ENCODE data around the gene LRRC25. TPM values are rescaled to one million over a fixed set of nuclear protein-coding genes. Genes with fewer than 3 reads are reported as not detected.

The LRRC25 gene
- total RNA-seq, 1 donor from 2014 or later: not detected

DNA sequence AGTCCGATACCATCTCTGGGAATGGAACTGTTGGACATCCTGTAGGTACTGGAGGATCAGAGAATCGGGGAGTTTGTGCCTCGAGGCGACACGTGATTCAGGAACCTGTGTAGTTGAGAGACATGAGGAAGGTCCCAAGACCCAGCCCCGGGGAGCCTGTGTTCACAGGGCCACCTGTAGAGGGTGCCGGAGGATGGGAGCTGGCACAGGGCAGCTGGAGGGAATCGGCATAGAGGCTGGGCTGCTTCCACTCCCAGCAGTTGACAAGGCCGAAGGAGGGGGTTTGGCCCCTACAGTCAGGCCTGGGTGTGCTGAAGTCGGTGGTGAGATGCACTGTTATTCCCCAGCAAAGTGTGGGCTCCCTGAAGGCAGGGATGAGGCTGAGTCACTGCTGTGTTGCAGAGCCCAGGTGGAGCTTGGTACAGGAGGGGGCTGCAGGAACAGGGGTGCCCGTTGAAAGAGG, 43.0 kb upstream of the LRRC25 start:
- Mint-ChIP-seq H3K27ac (peak overlapping the region; percentile 98), H3K4me1 (peaks cover 41% of the 10 kb centered on the region), H3K4me3 (no peak overlapping the region), H3K27me3 (ENCODE audit: low read depth) (no peaks in the 10 kb centered on the region), H3K9me3 (no peaks in the 10 kb centered on the region), H3K36me3 (peaks cover 2% of the 10 kb centered on the region)
- TF ChIP-seq, protein P1, sequence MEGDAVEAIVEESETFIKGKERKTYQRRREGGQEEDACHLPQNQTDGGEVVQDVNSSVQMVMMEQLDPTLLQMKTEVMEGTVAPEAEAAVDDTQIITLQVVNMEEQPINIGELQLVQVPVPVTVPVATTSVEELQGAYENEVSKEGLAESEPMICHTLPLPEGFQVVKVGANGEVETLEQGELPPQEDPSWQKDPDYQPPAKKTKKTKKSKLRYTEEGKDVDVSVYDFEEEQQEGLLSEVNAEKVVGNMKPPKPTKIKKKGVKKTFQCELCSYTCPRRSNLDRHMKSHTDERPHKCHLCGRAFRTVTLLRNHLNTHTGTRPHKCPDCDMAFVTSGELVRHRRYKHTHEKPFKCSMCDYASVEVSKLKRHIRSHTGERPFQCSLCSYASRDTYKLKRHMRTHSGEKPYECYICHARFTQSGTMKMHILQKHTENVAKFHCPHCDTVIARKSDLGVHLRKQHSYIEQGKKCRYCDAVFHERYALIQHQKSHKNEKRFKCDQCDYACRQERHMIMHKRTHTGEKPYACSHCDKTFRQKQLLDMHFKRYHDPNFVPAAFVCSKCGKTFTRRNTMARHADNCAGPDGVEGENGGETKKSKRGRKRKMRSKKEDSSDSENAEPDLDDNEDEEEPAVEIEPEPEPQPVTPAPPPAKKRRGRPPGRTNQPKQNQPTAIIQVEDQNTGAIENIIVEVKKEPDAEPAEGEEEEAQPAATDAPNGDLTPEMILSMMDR (IDR thresholded peaks at IDR 0.05; ENCODE audit: unreplicated experiment): no peak
- no peak for DNase-seq (ENCODE audit: low spot score in 2 of 2, unreplicated experiment in 2 of 2)

DNA sequence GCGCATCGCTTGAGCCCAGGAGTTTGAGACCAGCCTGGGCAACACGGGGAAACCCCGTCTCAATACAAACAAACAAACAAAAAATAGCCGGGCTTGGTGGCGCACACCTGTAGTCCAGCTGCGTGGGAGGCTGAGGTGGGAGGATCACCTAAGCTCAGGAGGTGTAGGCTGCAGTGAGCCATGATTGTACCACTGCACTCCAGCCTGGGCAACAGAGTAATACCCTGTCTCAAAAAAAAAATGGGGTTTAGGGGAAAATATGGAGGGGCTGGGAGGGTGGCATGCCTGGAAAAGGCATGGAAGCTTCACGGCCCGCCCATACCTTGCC, 42.5 kb upstream of the LRRC25 start:
- Mint-ChIP-seq H3K27me3 (ENCODE audit: low read depth) (no peaks in the 10 kb centered on the region), H3K27ac (peak overlapping the region; percentile 98), H3K4me1 (peaks cover 41% of the 10 kb centered on the region), H3K36me3 (peaks cover 2% of the 10 kb centered on the region), H3K9me3 (no peaks in the 10 kb centered on the region), H3K4me3 (peak overlapping the region; percentile 75)
- TF ChIP-seq, protein P1 (IDR thresholded peaks at IDR 0.05; ENCODE audit: unreplicated experiment): no peak
- no peak for DNase-seq (ENCODE audit: low spot score in 2 of 2, unreplicated experiment in 2 of 2)

DNA sequence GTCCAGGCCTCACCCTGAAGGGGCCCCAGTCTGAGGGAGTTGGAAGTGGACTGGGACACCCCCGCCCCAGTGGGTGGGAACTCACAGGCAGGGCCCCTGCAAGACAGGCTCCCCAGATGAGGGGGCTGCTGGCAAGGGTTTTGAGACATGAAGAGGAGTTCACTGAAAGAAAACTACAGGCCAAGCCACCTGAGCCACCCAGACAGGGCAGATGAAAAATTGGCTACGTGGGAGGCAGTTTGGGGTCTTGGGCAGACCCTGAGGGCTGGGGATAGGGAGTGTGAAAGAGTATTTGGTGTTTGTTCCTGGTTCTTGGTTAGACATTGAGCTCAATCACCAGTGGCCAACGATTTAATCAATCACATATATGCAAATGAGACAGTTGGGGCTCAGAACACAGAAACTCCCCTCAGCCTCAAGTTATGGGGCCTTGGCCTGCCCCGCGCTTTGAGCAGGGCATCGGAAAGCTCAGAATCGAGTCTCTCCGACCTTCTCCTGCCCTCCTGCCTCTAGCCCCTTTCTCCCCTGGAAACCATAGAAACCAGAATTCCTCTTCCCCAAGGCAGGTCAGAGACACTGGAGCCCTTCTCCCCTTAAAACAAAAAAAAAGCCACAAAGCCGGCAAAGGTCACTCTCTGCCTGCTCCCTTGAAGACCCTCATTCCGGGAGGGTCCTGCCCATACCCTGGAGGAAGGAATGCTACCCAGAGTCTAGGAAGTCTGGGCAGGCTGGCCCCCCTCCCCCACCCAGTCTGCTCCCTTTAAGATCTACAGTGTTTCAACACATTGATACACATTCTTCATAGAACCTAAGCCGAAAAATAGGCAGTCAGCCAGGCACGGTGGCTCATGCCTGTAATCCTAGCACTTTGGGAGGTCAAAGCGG, 41.8 kb upstream of the LRRC25 start:
- Mint-ChIP-seq H3K9me3 (no peaks in the 10 kb centered on the region), H3K27me3 (ENCODE audit: low read depth) (no peaks in the 10 kb centered on the region), H3K27ac (peak overlapping the region; percentile 98), H3K36me3 (peaks cover 2% of the 10 kb centered on the region), H3K4me3 (peak overlapping the region; percentile 75), H3K4me1 (peaks cover 47% of the 10 kb centered on the region)
- DNase-seq (ENCODE audit: low spot score in 2 of 2, unreplicated experiment in 2 of 2): no peak
- TF ChIP-seq, protein P1 (IDR thresholded peaks at IDR 0.05; ENCODE audit: unreplicated experiment): no peak

DNA sequence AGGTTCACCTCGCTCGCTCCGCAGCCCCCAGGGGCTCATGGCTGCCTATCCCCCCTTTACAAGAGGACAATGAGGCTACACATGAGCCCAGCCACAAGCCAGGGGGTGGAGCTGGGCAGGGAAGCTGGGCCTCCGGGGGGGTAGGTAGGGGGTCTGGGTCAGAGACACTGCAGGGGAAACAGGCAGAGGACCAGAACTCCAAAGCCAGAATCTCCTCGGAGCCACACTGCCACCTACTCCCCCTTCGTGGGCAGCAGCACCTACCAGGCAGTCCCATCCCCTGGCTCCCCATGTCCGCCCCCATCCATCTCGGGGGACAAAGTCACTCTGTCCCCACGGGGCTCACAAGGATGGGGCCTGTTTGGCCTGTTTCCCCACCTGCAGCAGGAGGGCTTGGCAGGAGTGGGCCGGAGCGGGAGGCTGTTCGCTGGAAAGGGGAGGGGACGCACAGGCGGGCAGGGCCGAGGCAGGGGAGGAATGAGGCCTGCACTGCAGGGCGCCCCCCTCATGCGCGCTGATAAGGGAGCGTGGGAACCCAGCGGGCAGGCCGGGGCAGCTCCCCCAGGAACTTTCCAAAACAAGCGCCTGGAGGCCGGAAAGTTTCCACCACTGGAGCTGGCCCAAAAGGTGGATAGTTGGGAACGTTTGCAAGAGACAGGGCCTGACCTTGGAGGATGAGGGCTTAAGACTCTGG, 41.1 kb upstream of the LRRC25 start:
- H3K27me3 Mint-ChIP-seq (ENCODE audit: low read depth): no peaks in the 10 kb centered on the region
- peak; percentile 65 to 74 for DNase-seq (ENCODE audit: low spot score in 2 of 2, unreplicated experiment in 2 of 2)
- H3K36me3 Mint-ChIP-seq: peaks cover 2% of the 10 kb centered on the region
- H3K4me3 Mint-ChIP-seq: peak overlapping the region; percentile 75
- H3K4me1 Mint-ChIP-seq: peaks cover 50% of the 10 kb centered on the region
- TF ChIP-seq, protein P1 (IDR thresholded peaks at IDR 0.05; ENCODE audit: unreplicated experiment): no peak
- no peaks in the 10 kb centered on the region for H3K9me3 Mint-ChIP-seq
- peak overlapping the region; percentile 98 for H3K27ac Mint-ChIP-seq

DNA sequence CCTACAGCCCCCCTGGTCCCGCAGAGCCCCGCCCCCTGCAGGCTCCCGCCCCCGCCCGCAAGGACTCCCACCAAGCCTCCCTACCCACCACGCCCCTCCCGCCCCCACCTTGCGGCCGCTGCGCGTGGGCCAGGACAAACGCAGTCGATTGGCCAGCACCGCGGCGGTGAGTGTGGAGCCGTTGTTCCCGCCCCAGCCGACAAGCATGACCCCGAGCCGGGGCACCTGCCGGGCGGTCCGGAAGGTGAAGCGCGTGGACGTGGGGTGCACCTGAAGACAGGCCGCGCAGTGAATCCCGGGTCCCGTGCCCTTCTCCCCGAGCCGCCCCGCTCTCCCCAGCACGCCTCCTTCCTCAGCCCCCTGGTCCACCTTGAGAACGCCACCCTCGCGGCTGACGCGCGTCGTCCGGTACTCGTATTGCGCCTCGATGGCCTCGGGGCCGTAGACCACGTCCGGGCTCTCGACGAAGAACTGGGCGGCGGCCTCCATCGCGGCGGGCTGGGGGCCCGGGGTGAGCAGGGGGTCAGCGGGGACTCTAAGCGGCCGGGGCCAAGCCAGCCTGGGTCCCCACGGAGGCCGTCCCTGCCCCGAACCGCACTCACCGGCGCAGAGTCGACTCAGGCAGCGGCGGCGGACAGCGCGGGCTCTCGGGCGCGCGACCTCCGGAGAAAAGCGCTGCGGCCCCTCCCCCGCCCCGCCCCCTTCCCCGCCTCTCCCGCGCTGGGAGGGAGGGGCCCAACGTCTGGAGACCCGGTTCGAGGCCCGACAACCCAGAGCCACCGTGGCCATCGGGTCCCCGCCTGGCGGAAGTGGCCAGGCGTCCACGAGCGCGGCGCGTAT, 40.3 kb upstream of the LRRC25 start, which contains the start of gene ISYNA1:
Gene ISYNA1 (minus strand): TSS at position 643 of the 840 bp plus-strand sequence. CDS start 154 bp downstream, at position 489.
- DNase-seq (ENCODE audit: low spot score in 2 of 2, unreplicated experiment in 2 of 2): peak in 1 of 2 experiments; percentile 72
- H3K36me3 Mint-ChIP-seq: peaks cover 2% of the 10 kb centered on the region
- H3K27ac Mint-ChIP-seq: peak within 1 kb of the TSS; percentile 98
- peaks cover 48% of the 10 kb centered on the region for H3K4me1 Mint-ChIP-seq
- H3K27me3 Mint-ChIP-seq (ENCODE audit: low read depth): no peaks in the 10 kb centered on the region
- H3K4me3 Mint-ChIP-seq: peak within 1 kb of the TSS; percentile 75
- H3K9me3 Mint-ChIP-seq: no peaks in the 10 kb centered on the region
- TF ChIP-seq, protein P1 (IDR thresholded peaks at IDR 0.05; ENCODE audit: unreplicated experiment): no peak

All from mesothelial cell of epicardium (in vitro differentiated cells).